SU-DHL-6 (cell line): Measurements from ENCODE around the gene CDH13.

Experiments
- EZH2phosphoT487 ChIP-seq: fragments of 200-600 bp; sonication (generic), shearing (Covaris generic); conservative IDR thresholded peaks from 2 replicates; pipeline ENCODE4 v1.6.1; 2018; ENCODE audit warnings: mild to moderate bottlenecking, antibody characterized with exemption, low read length, moderate library complexity, mixed read lengths
- TF ChIP-seq, protein P1 (sequence below): fragments of 200-600 bp; sonication (generic); IDR thresholded peaks from one replicate; pipeline ENCODE4 v1.5.1; 2017; ENCODE audit warnings: antibody characterized with exemption, mild to moderate bottlenecking, low read length, moderate library complexity; ENCODE audit not compliant: insufficient read depth, poor library complexity, severe bottlenecking

DNA sequence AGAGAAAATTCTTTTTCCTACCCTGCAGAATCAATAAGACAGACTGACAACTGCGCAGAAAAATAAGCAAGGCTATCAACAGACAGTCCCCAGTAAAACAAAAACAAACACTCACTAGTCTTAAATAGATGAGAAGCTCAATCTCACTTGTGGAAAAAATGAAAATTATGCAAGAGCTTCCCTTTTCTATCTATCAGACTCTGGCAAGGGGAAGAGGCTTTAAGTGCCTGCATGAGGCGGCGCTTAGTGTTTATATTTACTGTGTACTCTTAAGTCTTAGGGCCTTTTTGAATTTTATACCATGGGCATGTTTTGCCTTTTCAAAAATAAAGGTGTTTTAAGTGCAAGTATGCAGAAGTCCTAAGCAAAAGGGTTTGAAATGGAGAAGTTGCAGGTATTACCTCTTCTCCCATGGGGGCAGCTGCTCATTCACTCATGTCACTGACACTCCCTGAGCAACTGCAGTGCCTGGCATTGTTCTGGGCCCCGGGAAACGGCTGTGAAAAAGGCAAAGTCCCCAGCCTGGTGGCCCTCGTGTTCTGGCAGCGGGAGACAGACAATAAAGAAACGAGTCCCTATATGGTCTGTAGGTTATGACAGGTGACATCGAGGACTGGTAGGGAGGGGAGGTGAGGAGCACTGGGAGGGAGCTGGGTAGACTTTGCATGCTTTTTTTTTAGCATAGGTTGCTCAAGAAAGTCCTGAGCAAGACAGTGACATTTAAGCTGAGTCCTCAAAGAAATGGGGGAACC lies 1216.2 kb downstream of the CDH13 start:
- TF ChIP-seq, protein P1, sequence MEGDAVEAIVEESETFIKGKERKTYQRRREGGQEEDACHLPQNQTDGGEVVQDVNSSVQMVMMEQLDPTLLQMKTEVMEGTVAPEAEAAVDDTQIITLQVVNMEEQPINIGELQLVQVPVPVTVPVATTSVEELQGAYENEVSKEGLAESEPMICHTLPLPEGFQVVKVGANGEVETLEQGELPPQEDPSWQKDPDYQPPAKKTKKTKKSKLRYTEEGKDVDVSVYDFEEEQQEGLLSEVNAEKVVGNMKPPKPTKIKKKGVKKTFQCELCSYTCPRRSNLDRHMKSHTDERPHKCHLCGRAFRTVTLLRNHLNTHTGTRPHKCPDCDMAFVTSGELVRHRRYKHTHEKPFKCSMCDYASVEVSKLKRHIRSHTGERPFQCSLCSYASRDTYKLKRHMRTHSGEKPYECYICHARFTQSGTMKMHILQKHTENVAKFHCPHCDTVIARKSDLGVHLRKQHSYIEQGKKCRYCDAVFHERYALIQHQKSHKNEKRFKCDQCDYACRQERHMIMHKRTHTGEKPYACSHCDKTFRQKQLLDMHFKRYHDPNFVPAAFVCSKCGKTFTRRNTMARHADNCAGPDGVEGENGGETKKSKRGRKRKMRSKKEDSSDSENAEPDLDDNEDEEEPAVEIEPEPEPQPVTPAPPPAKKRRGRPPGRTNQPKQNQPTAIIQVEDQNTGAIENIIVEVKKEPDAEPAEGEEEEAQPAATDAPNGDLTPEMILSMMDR, result no peak
- no peak for TF ChIP-seq EZH2phosphoT487
